Measurements from ENCODE around the gene PLCL2.

The PLCL2 gene

GRCh38 chr3:16940769-16941700 lies 56.3 kb downstream of the PLCL2 start:
- TF ChIP-seq CTCF (IDR thresholded peaks at IDR 0.05; ENCODE audit: low read depth, low read length, missing control alignments), result no peak
- no peak for DNase-seq
- no peaks in the 10 kb centered on the region for H3K27me3 ChIP-seq (replicated peaks)
- no peak overlapping the region for H3K4me3 ChIP-seq (ENCODE audit: low read depth, low read length)
- no peaks in the 10 kb centered on the region for H3K36me3 ChIP-seq (replicated peaks)
- no peak overlapping the region for H3K27ac ChIP-seq
- in situ Hi-C loops (cut with HindIII; ENCODE audit: low pct_ligation_motif_present, low sequenced_read_pairs), result no loop called here

GRCh38 chr3:16942955-16943354 lies 58.2 kb downstream of the PLCL2 start:
- in situ Hi-C loops (cut with HindIII; ENCODE audit: low pct_ligation_motif_present, low sequenced_read_pairs), result no loop called here
- Histone ChIP-seq H3K27me3 (replicated peaks) (no peaks in the 10 kb centered on the region), H3K36me3 (replicated peaks) (no peaks in the 10 kb centered on the region), H3K4me3 (ENCODE audit: low read depth, low read length) (no peak overlapping the region), H3K27ac (no peak overlapping the region)
- DNase-seq, result no peak
- no peak for TF ChIP-seq CTCF (IDR thresholded peaks at IDR 0.05; ENCODE audit: low read depth, low read length, missing control alignments)

- in situ Hi-C loops (cut with HindIII; ENCODE audit: low pct_ligation_motif_present, low sequenced_read_pairs), result no loop called here
- no peak for TF ChIP-seq CTCF (IDR thresholded peaks at IDR 0.05; ENCODE audit: low read depth, low read length, missing control alignments)
Observed at GRCh38 chr3:16943857-16944256, 59.1 kb downstream of the PLCL2 start.

GRCh38 chr3:16944356-16944755 lies 59.6 kb downstream of the PLCL2 start:
- in situ Hi-C loops (cut with HindIII; ENCODE audit: low pct_ligation_motif_present, low sequenced_read_pairs), result no loop called here
- DNase-seq, result no peak

More at GRCh38 chr3:16943857-16944256, 59.1 kb downstream of the PLCL2 start:
- Histone ChIP-seq H3K27me3 (replicated peaks) (no peaks in the 10 kb centered on the region), H3K4me3 (ENCODE audit: low read depth, low read length) (no peak overlapping the region), H3K27ac (no peak overlapping the region), H3K36me3 (replicated peaks) (no peaks in the 10 kb centered on the region)
- no peak for DNase-seq

GRCh38 chr3:16945330-16945729 lies 60.6 kb downstream of the PLCL2 start:
- in situ Hi-C loops (cut with HindIII; ENCODE audit: low pct_ligation_motif_present, low sequenced_read_pairs), result no loop called here
- DNase-seq, result peak; percentile 42
- TF ChIP-seq CTCF (IDR thresholded peaks at IDR 0.05; ENCODE audit: low read depth, low read length, missing control alignments), result peak; percentile 14
- no peaks in the 10 kb centered on the region for H3K27me3 ChIP-seq (replicated peaks)
- H3K36me3 ChIP-seq (replicated peaks), result no peaks in the 10 kb centered on the region
- H3K27ac ChIP-seq, result no peak overlapping the region
- H3K4me3 ChIP-seq (ENCODE audit: low read depth, low read length), result no peak overlapping the region

More at GRCh38 chr3:16944356-16944755, 59.6 kb downstream of the PLCL2 start:
- TF ChIP-seq CTCF (IDR thresholded peaks at IDR 0.05; ENCODE audit: low read depth, low read length, missing control alignments), result no peak
- Histone ChIP-seq H3K4me3 (ENCODE audit: low read depth, low read length) (no peak overlapping the region), H3K27me3 (replicated peaks) (no peaks in the 10 kb centered on the region), H3K36me3 (replicated peaks) (no peaks in the 10 kb centered on the region), H3K27ac (no peak overlapping the region)

All from brain microvascular endothelial cell (primary cell).